GM12878 (cell line): ENCODE results near the gene ADAMTSL4. TPM values are rescaled to one million over a fixed set of nuclear protein-coding genes. Genes with fewer than 3 reads are reported as not detected.

Source experiments
- ATF7 ChIP-seq: fragments of 450-650 bp; IDR thresholded peaks from 2 replicates; pipeline ENCODE4 v1.6.1; 2016; ENCODE audit warnings: low read depth, mild to moderate bottlenecking
- BCL11A ChIP-seq: IDR thresholded peaks from 2 replicates; pipeline ENCODE4 v1.6.1; 2011; ENCODE audit warnings: low read depth, low read length
- CBX5 ChIP-seq: sonication (generic); IDR thresholded peaks from 2 replicates; pipeline ENCODE4 v1.6.1; 2016; ENCODE audit warnings: low read depth, moderate library complexity, mild to moderate bottlenecking, inconsistent platforms
- DPF2 ChIP-seq: fragments of 450-650 bp; IDR thresholded peaks from 2 replicates; pipeline ENCODE4 v1.6.1; 2017; ENCODE audit warnings: mild to moderate bottlenecking
- FOXM1 ChIP-seq: IDR thresholded peaks from 2 replicates; pipeline ENCODE4 v1.6.1; 2012; ENCODE audit warnings: low read depth, mild to moderate bottlenecking, inconsistent platforms, low read length, moderate library complexity
- KLF5 ChIP-seq: fragments of 450-650 bp; IDR thresholded peaks from 2 replicates; pipeline ENCODE4 v1.6.1; 2014; ENCODE audit warnings: mild to moderate bottlenecking; ENCODE audit not compliant: partially characterized antibody
- MLLT1 ChIP-seq: fragments of 450-650 bp; IDR thresholded peaks from 2 replicates; pipeline ENCODE4 v1.6.1; 2016; ENCODE audit warnings: mild to moderate bottlenecking
- MXI1 ChIP-seq: fragments of 150-350 bp; IDR thresholded peaks from 2 replicates; pipeline ENCODE4 v1.6.1; 2011; ENCODE audit warnings: low read depth, mild to moderate bottlenecking, inconsistent platforms, low read length, improper control_type of control experiment
- NFXL1 ChIP-seq: fragments of 450-650 bp; IDR thresholded peaks from 2 replicates; pipeline ENCODE4 v1.6.1; 2017; ENCODE audit warnings: antibody characterized with exemption, mild to moderate bottlenecking, borderline replicate concordance
- NR2C2 ChIP-seq: IDR thresholded peaks from 2 replicates; pipeline ENCODE4 v1.6.1; 2011; ENCODE audit warnings: borderline replicate concordance, low read depth; ENCODE audit not compliant: control insufficient read depth, insufficient read length
- POU2F2 ChIP-seq: IDR thresholded peaks from 3 replicates; pipeline ENCODE4 v1.6.1; 2011; ENCODE audit warnings: low read depth, mild to moderate bottlenecking, low read length, borderline replicate concordance
- RB1 ChIP-seq: fragments of 450-650 bp; formaldehyde crosslinking; IDR thresholded peaks from 2 replicates; pipeline ENCODE4 v1.6.1; 2017; ENCODE audit warnings: mild to moderate bottlenecking, borderline replicate concordance
- SREBF1 ChIP-seq: IDR thresholded peaks from 2 replicates; pipeline ENCODE4 v1.6.1; 2012; ENCODE audit warnings: mild to moderate bottlenecking, low read length
- SRF ChIP-seq, 2 experiments: IDR thresholded peaks; 2 replicates each; pipeline ENCODE4 v1.6.1; 2011; ENCODE audit warnings: low read depth in 2 of 2, low read length in 2 of 2, mild to moderate bottlenecking in 1 of 2, moderate library complexity in 1 of 2
- polyA plus RNA-seq, 11 experiments: library from polyadenylated mRNA; depleted of rRNA in 4 of 11; unstranded in 6 of 11; stranded (reverse) in 5 of 11; fragments of >200 nt; fragmentation: Nextera tagmentation in 4 of 11; fragmentation: Illumina TruSeq in 1 of 11; extraction: Ambion mirVana in 4 of 11; extraction: Trizol in 1 of 11; gene quantifications; 1 replicate in 1 of 11; 2 replicates in 10 of 11; pipeline versions ENCODE4 v1.2.1 to v1.2.3, GENCODE V29; 2011 to 2016; ENCODE audit warnings: inconsistent platforms in 2 of 11, missing spikeins in 2 of 11, low read depth in 1 of 11
- total RNA-seq, 4 experiments: library from RNA; depleted of rRNA in 3 of 4; stranded (reverse); fragments of >200 nt in 3 of 4; fragmentation: Illumina TruSeq in 1 of 4; extraction: Trizol in 1 of 4; gene quantifications; 2 replicates each; pipeline versions ENCODE4 v1.2.1 to v1.2.3, GENCODE V29; 2013 to 2021

Gene ADAMTSL4
- total and polyA plus RNA-seq, 10 of the 15 experiments (the other 5 are each of a cell fraction or from before 2014, with no cell fraction given) = 0.04 to 0.15 (median 0.05) TPM; not detected in 5

GRCh38 chr1:150561254-150561973 is 12.2 kb downstream of the ADAMTSL4 start (continued):
- TF ChIP-seq SRF (IDR thresholded peaks at IDR 0.05; ENCODE audit: low read depth in 2 of 2, low read length in 2 of 2) (0 out of 4 replicates have a peak, but pooled peaks of 1 of the 2 experiments have one; percentile 11), MLLT1 (peak; percentile 17), SREBF1 (no peak), BCL11A (no peak), RB1 (no peak; the same call in 1 of the 2 replicates), CBX5 (no peak), DPF2 (0 out of 2 replicates have a peak, but pooled peaks have one; percentile 27), POU2F2 (no peak; the same call in 2 of the 3 replicates), NFXL1 (no peak), NR2C2 (no peak), FOXM1 (no peak), MXI1 (peak; percentile 27; the same call in 1 of the 2 replicates), ATF7 (0 out of 2 replicates have a peak, but pooled peaks have one; percentile 66), KLF5 (no peak)
